ENCODE data around the gene ZNF253. TPM values are rescaled to one million over a fixed set of nuclear protein-coding genes. Genes with fewer than 3 reads are reported as not detected.
A peak's percentile ranks its signal among the peaks of the same experiment; 100 is the strongest.

ZNF253 gene
- total RNA-seq, 1 experiment from 2014 or later: not detected

DNA sequence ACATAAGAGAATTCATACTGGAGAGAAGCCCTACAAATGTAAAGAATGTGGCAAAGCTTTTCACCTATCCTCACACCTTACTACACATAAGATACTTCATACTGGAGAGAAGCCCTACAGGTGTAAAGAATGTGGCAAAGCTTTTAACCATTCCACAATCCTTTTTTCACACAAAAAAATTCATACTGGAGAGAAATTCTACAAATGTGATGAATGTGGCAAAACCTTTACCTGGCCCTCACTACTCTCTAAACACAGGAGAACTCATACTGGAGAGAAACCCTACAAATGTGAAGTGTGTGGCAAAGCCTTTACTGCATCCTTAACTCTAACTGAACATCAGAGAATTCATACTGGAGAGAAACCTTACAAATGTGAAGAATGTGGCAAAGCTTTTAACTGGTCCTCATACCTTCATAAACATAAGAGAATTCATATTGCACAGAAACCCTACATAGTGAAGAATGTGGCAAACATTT, 30.1 kb upstream of the ZNF253 start:
- CTCF ChIA-PET: no interaction called here
- ATAC-seq (no peak), DNase-seq (ENCODE audit: low read depth, low spot score) (no peak)
- TF ChIP-seq, protein P1, sequence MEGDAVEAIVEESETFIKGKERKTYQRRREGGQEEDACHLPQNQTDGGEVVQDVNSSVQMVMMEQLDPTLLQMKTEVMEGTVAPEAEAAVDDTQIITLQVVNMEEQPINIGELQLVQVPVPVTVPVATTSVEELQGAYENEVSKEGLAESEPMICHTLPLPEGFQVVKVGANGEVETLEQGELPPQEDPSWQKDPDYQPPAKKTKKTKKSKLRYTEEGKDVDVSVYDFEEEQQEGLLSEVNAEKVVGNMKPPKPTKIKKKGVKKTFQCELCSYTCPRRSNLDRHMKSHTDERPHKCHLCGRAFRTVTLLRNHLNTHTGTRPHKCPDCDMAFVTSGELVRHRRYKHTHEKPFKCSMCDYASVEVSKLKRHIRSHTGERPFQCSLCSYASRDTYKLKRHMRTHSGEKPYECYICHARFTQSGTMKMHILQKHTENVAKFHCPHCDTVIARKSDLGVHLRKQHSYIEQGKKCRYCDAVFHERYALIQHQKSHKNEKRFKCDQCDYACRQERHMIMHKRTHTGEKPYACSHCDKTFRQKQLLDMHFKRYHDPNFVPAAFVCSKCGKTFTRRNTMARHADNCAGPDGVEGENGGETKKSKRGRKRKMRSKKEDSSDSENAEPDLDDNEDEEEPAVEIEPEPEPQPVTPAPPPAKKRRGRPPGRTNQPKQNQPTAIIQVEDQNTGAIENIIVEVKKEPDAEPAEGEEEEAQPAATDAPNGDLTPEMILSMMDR (IDR thresholded peaks at IDR 0.05 in 2 of 3, conservative IDR thresholded peaks at IDR 0.05 in 1 of 3; ENCODE audit: borderline replicate concordance in 1 of 3, insufficient read depth in 1 of 3, low read depth in 2 of 3, low read length in 2 of 3): no peak
- TF ChIP-seq YY1 (IDR thresholded peaks at IDR 0.05; ENCODE audit: extremely low read depth, insufficient replicate concordance, low read depth, low read length) (no peak), ZNF274 (IDR thresholded peaks at IDR 0.05; ENCODE audit: low read depth, low read length) (peak; percentile 91)
- no TSS peak for BruUV-seq (replicated peaks)
- RAD21 ChIA-PET (ENCODE audit: low non-redundant PET in 1 of 2, low total read pairs in 2 of 2, uncharacterized antibody in 2 of 2, unreplicated experiment in 2 of 2): no interaction called here
- no peaks in the 10 kb centered on the region for H3K4me1 ChIP-seq (ENCODE audit: control insufficient read depth in 1 of 2, insufficient read depth in 2 of 2, low read length in 2 of 2)
- no peaks in the 10 kb centered on the region for H4K20me1 ChIP-seq (ENCODE audit: insufficient read depth)
- intact Hi-C loops (cut with micrococcal nuclease): no loop called here
- H3K4me2 ChIP-seq (ENCODE audit: low read length): no peak overlapping the region
- no peak overlapping the region for H2AFZ ChIP-seq (ENCODE audit: low read depth, low read length, poor library complexity, severe bottlenecking)
- H3K9me3 ChIP-seq (ENCODE audit: control insufficient read depth in 1 of 2, insufficient read depth in 1 of 2, low read depth in 1 of 2, low read length in 2 of 2): peaks cover 23 to 39% of the 10 kb centered on the region in 2 experiments; a peak in 3 of 4 replicates
- no peaks in the 10 kb centered on the region for H3K9me2 ChIP-seq (ENCODE audit: insufficient read depth)
- H3K4me3 ChIP-seq (replicated peaks in 1 of 2; ENCODE audit: low read depth in 1 of 2, low read length in 2 of 2): no peak overlapping the region
- H3K27ac ChIP-seq (ENCODE audit: low read depth, low read length): no peak overlapping the region
- H3K36me3 ChIP-seq (ENCODE audit: control insufficient read depth in 1 of 2, insufficient read depth in 2 of 2, low read length in 2 of 2): no peaks in the 10 kb centered on the region
- H3K27me3 ChIP-seq (ENCODE audit: insufficient read depth, low read length): no peaks in the 10 kb centered on the region
- POLR2A ChIA-PET: no interaction called here
- no peak overlapping the region for H3K9ac ChIP-seq (ENCODE audit: low read length)
- H3K79me2 ChIP-seq (ENCODE audit: insufficient read depth, low read length): no peaks in the 10 kb centered on the region

DNA sequence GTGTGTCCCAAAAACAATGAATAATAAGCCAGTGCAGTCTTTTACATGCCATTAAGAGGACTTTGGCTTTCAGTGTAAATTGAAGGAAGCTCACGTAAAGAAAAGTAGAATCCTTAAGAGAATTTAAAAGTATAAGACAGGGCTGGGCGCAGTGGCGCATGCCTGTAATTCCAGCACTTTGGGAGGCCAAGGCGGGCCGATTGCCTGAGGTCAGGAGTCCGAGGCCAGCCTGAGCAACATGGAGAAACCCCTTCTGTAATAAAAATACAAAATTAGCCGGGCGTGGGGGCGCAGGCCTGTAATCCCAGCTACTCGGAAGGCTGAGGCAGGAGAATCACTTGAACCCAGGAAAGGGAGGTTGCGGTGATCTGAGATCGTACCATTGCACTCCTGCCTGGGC, 17.9 kb upstream of the ZNF253 start:
- RAD21 ChIA-PET (ENCODE audit: low non-redundant PET in 1 of 2, low total read pairs in 2 of 2, uncharacterized antibody in 2 of 2, unreplicated experiment in 2 of 2): no interaction called here
- CTCF ChIA-PET: no interaction called here
- POLR2A ChIA-PET: no interaction called here
- TF ChIP-seq ELF1 (IDR thresholded peaks at IDR 0.05; ENCODE audit: borderline replicate concordance, low read depth): no peak
- TF ChIP-seq TCF7L2 (IDR thresholded peaks at IDR 0.05; ENCODE audit: borderline replicate concordance, extremely low read depth, insufficient read depth, insufficient read length): no peak
- TF ChIP-seq EZH2 (IDR thresholded peaks at IDR 0.05): no peak
- TF ChIP-seq YY1 (IDR thresholded peaks at IDR 0.05; ENCODE audit: extremely low read depth, insufficient replicate concordance, low read depth, low read length): no peak
- TF ChIP-seq SIN3A (IDR thresholded peaks at IDR 0.05; ENCODE audit: low read depth): no peak
- TF ChIP-seq, protein P1 (IDR thresholded peaks at IDR 0.05 in 2 of 3, conservative IDR thresholded peaks at IDR 0.05 in 1 of 3; ENCODE audit: borderline replicate concordance in 1 of 3, insufficient read depth in 1 of 3, low read depth in 2 of 3, low read length in 2 of 3): no peak
- TF ChIP-seq ZNF274 (IDR thresholded peaks at IDR 0.05; ENCODE audit: low read depth, low read length): no peak
- TF ChIP-seq SP1 (IDR thresholded peaks at IDR 0.05; ENCODE audit: low read depth): no peak
- TF ChIP-seq CBX3 (IDR thresholded peaks at IDR 0.05; ENCODE audit: low read depth): no peak
- TF ChIP-seq, protein P2, sequence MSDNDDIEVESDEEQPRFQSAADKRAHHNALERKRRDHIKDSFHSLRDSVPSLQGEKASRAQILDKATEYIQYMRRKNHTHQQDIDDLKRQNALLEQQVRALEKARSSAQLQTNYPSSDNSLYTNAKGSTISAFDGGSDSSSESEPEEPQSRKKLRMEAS (IDR thresholded peaks at IDR 0.05): no peak
- TF ChIP-seq JUND (IDR thresholded peaks at IDR 0.05): no peak
- no peak for TF ChIP-seq ZFX (IDR thresholded peaks at IDR 0.05)
- TF ChIP-seq EGR1 (IDR thresholded peaks at IDR 0.05; ENCODE audit: low read depth): no peak
- no peak for TF ChIP-seq EZH2phosphoT487 (IDR thresholded peaks at IDR 0.05; ENCODE audit: borderline replicate concordance)
- no peak for TF ChIP-seq POLR2AphosphoS5 (IDR thresholded peaks at IDR 0.05; ENCODE audit: low read depth, low read length)

More for the DNA sequence above, 17.9 kb upstream of the ZNF253 start:
- H3K79me2 ChIP-seq (ENCODE audit: insufficient read depth, low read length): no peaks in the 10 kb centered on the region
- H3K27me3 ChIP-seq (ENCODE audit: insufficient read depth, low read length): no peaks in the 10 kb centered on the region
- no peaks in the 10 kb centered on the region for H3K9me2 ChIP-seq (ENCODE audit: insufficient read depth)
- no peaks in the 10 kb centered on the region for H3K36me3 ChIP-seq (ENCODE audit: control insufficient read depth in 1 of 2, insufficient read depth in 2 of 2, low read length in 2 of 2)
- intact Hi-C loops (cut with micrococcal nuclease): no loop called here
- no peak overlapping the region for H2AFZ ChIP-seq (ENCODE audit: low read depth, low read length, poor library complexity, severe bottlenecking)
- H3K9ac ChIP-seq (ENCODE audit: low read length): no peak overlapping the region
- no peak overlapping the region for H3K27ac ChIP-seq (ENCODE audit: low read depth, low read length)
- H4K20me1 ChIP-seq (ENCODE audit: insufficient read depth): no peaks in the 10 kb centered on the region
- ATAC-seq: no peak
- no TSS peak for BruUV-seq (replicated peaks)
- peaks cover 9 to 14% of the 10 kb centered on the region in 2 experiments; a peak in 3 of 4 replicates for H3K9me3 ChIP-seq (ENCODE audit: control insufficient read depth in 1 of 2, insufficient read depth in 1 of 2, low read depth in 1 of 2, low read length in 2 of 2)
- no peak overlapping the region for H3K4me2 ChIP-seq (ENCODE audit: low read length)
- H3K4me3 ChIP-seq (replicated peaks in 1 of 2; ENCODE audit: low read depth in 1 of 2, low read length in 2 of 2): no peak overlapping the region
- no peaks in the 10 kb centered on the region for H3K4me1 ChIP-seq (ENCODE audit: control insufficient read depth in 1 of 2, insufficient read depth in 2 of 2, low read length in 2 of 2)
- no peak for DNase-seq (ENCODE audit: low read depth, low spot score)

Measured in HCT116 (cell line).